ENCODE measurements around the gene CDK2AP2. TPM values are rescaled to one million over a fixed set of nuclear protein-coding genes. Genes with fewer than 3 reads are reported as not detected.

CDK2AP2 gene
- total RNA-seq, 4 donors from 2014 or later = 29.1 to 69.3 (median 53.9) TPM

- Histone ChIP-seq H3K4me1 (peaks cover 0 to 58% (median 34%) of the 10 kb centered on the region in 3 donors), H3K36me3 (peaks cover 0 to 19% of the 10 kb centered on the region in 2 donors), H3K9me3 (no peaks in the 10 kb centered on the region), H3K27me3 (peaks cover 32% of the 10 kb centered on the region), H3K4me3 (peak overlapping the region; percentile 45 to 67), H3K27ac (peak overlapping the region; percentile 60 to 100 (median 96))
- peak; percentile 86 for TF ChIP-seq POLR2AphosphoS5 (IDR thresholded peaks at IDR 0.05)
- TF ChIP-seq POLR2A (IDR thresholded peaks at IDR 0.05) = no peak
- no peak for TF ChIP-seq EP300 (IDR thresholded peaks at IDR 0.05)
- peak in 3 of 4 experiments; percentile 96 to 99 (median 96) for TF ChIP-seq CTCF (IDR thresholded peaks at IDR 0.05)
- WGBS, 2 donors (ENCODE audit: low coverage in 1 of 2) = 10% methylated on average over 2 of the region's 17 CpGs; no CpG with 5 or more reads in 1 of the 2 donors
- ATAC-seq = peak; percentile 54
Observed at GRCh38 chr11:67505605-67506396, 2.2 kb downstream of the CDK2AP2 start.

- H3K36me3 ChIP-seq = peaks cover 0 to 24% of the 10 kb centered on the region in 2 donors
- H3K27me3 ChIP-seq = peaks cover 32% of the 10 kb centered on the region
- WGBS, 2 donors (ENCODE audit: low coverage in 1 of 2) = no CpG with 5 or more reads among the region's 58 CpGs
- peaks cover 0 to 58% (median 34%) of the 10 kb centered on the region in 3 donors for H3K4me1 ChIP-seq
- no peaks in the 10 kb centered on the region for H3K9me3 ChIP-seq
- peak within 1 kb of the TSS; percentile 60 to 100 (median 96) for H3K27ac ChIP-seq
- peak; percentile 4 for ATAC-seq
- TF ChIP-seq CTCF (IDR thresholded peaks at IDR 0.05) (no peak), POLR2A (IDR thresholded peaks at IDR 0.05) (peak; percentile 29 to 32)
- peak within 1 kb of the TSS; percentile 45 to 67 for H3K4me3 ChIP-seq
Observed at GRCh38 chr11:67504950-67505581, 2.9 kb downstream of the CDK2AP2 start, which contains the start of gene PITPNM1. Gene PITPNM1, minus strand, starts transcription at chr11:67505363. Its CDS starts 1,183 bp downstream, at chr11:67504180.

GRCh38 chr11:67504005-67504949, 3.7 kb downstream of the CDK2AP2 start:
- peaks cover 0 to 57% (median 34%) of the 10 kb centered on the region in 3 donors for H3K4me1 ChIP-seq

More at GRCh38 chr11:67504005-67504949, 3.7 kb downstream of the CDK2AP2 start:
- ATAC-seq = no peak
- 0 to 3% methylated on average over 5 to 12 of the region's 101 CpGs for WGBS, 2 donors (ENCODE audit: low coverage in 1 of 2)
- H3K27me3 ChIP-seq = peaks cover 32% of the 10 kb centered on the region
- H3K36me3 ChIP-seq = peaks cover 0 to 29% of the 10 kb centered on the region in 2 donors
- peak overlapping the region; percentile 60 to 100 (median 96) for H3K27ac ChIP-seq
- TF ChIP-seq POLR2A (IDR thresholded peaks at IDR 0.05) (no peak), EP300 (IDR thresholded peaks at IDR 0.05) (no peak), POLR2AphosphoS5 (IDR thresholded peaks at IDR 0.05) (no peak), CTCF (IDR thresholded peaks at IDR 0.05) (no peak)
- H3K4me3 ChIP-seq = peak overlapping the region; percentile 45 to 67
- no peaks in the 10 kb centered on the region for H3K9me3 ChIP-seq
